ENCODE results near the gene ICA1. TPM values are rescaled to one million over a fixed set of nuclear protein-coding genes. Genes with fewer than 3 reads are reported as not detected.

ICA1 gene
- total RNA-seq, 4 donors from 2014 or later = 21.0 to 43.3 (median 26.6) TPM

DNA sequence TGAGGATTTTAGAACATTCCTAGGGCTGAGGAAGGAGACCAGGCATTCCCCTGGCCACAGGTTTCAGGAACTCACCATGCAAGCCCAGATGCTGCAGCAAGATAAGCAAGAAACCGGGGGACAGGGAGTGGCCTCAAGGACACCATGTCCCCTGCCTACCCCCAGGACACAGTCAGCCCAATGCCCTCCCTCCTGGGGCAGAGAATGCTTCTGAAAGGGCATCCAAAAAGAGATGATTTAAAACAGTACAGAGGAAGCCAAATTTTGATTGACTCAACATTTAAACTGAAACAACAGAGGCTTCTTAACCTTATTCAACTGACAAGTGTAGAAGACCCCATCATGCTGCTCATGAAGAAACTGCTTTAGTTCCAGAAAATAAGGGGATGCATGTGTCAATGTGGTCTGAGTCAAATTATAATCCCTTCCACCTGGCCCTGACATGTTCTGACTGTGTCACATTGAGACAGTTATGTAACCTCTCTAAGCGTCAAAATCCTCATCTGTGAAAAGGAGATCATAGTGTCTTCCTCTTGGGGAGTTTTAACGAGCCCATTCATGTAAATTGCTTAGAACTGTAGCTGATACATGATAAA lies 60.0 kb downstream of the ICA1 start:
- intact Hi-C loops (cut with DNase I) = loop anchor here (5.0 kb wide), 1 partner anchor 605 kb away; no protein-coding TSS in a partner anchor
- WGBS, 2 donors = 84 to 90% methylated on average over 3 of the region's 3 CpGs
- H3K27me3 ChIP-seq = no peaks in the 10 kb centered on the region
- DNase-seq = no peak
- no peak for TF ChIP-seq POLR2A (IDR thresholded peaks at IDR 0.05)
- TF ChIP-seq, protein P1, sequence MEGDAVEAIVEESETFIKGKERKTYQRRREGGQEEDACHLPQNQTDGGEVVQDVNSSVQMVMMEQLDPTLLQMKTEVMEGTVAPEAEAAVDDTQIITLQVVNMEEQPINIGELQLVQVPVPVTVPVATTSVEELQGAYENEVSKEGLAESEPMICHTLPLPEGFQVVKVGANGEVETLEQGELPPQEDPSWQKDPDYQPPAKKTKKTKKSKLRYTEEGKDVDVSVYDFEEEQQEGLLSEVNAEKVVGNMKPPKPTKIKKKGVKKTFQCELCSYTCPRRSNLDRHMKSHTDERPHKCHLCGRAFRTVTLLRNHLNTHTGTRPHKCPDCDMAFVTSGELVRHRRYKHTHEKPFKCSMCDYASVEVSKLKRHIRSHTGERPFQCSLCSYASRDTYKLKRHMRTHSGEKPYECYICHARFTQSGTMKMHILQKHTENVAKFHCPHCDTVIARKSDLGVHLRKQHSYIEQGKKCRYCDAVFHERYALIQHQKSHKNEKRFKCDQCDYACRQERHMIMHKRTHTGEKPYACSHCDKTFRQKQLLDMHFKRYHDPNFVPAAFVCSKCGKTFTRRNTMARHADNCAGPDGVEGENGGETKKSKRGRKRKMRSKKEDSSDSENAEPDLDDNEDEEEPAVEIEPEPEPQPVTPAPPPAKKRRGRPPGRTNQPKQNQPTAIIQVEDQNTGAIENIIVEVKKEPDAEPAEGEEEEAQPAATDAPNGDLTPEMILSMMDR (IDR thresholded peaks at IDR 0.05) = no peak
- no peaks in the 10 kb centered on the region for H3K36me3 ChIP-seq
- no peak overlapping the region for H3K4me3 ChIP-seq (replicated peaks in 1 of 3)
- H3K27ac ChIP-seq = no peak overlapping the region
- H3K4me1 ChIP-seq = no peaks in the 10 kb centered on the region
- no peaks in the 10 kb centered on the region for H3K9me3 ChIP-seq

DNA sequence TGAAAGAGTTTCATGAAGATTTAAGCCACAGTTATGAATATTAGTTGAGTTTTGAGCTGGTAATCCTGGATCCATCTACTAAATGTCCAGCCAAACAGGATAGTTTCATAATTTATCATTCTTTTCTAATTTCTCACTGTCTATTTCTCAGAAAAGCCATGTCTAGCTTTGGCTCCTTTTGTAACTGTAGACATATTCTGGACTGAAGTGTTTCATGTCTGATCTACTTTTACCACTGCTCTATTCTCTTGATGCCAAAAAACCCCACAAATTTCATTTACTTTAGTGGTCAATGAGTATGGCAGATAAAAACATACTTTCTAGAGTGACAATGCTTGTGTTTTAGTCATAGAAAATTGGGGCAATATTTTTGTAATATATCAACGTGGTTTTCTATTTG lies 61.2 kb downstream of the ICA1 start:
- Histone ChIP-seq H3K9me3 (no peaks in the 10 kb centered on the region), H3K4me3 (replicated peaks in 1 of 3) (no peak overlapping the region), H3K36me3 (no peaks in the 10 kb centered on the region), H3K27ac (no peak overlapping the region), H3K4me1 (no peaks in the 10 kb centered on the region), H3K27me3 (no peaks in the 10 kb centered on the region)
- no peak for TF ChIP-seq POLR2A (IDR thresholded peaks at IDR 0.05)
- TF ChIP-seq, protein P1 (IDR thresholded peaks at IDR 0.05) = no peak
- no peak for DNase-seq
- intact Hi-C loops (cut with DNase I) = loop anchor here (5.0 kb wide), 1 partner anchor 603 kb away; no protein-coding TSS in a partner anchor
- WGBS, 2 donors = 94% methylated on average over 1 of the region's 1 CpG

DNA sequence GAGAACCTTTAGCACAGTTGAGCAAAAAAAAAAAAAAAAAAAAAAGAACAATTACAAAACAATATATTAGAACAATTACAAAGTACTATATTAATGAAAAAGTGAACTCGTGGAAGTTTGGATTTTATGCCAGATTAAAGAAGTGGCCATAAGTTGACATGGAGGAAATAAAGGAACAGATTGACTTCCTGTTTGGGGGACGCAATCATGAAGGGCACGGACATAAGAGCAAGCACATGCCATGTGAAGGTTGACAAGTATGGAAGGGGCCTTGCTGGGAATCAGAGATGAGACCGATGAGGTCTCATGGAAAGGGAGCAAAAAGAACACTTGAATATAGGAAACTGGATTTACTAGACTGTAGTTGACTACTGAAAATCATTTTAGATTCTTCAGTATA lies 61.7 kb downstream of the ICA1 start:
- TF ChIP-seq, protein P1 (IDR thresholded peaks at IDR 0.05) = no peak
- TF ChIP-seq POLR2A (IDR thresholded peaks at IDR 0.05) = no peak
- Histone ChIP-seq H3K9me3 (no peaks in the 10 kb centered on the region), H3K27ac (no peak overlapping the region), H3K4me1 (no peaks in the 10 kb centered on the region), H3K27me3 (no peaks in the 10 kb centered on the region), H3K36me3 (no peaks in the 10 kb centered on the region), H3K4me3 (replicated peaks in 1 of 3) (no peak overlapping the region)
- DNase-seq = no peak
- intact Hi-C loops (cut with DNase I) = loop anchor here (5.0 kb wide), 1 partner anchor 603 kb away; no protein-coding TSS in a partner anchor
- 82 to 88% methylated on average over 4 of the region's 4 CpGs for WGBS, 2 donors

DNA sequence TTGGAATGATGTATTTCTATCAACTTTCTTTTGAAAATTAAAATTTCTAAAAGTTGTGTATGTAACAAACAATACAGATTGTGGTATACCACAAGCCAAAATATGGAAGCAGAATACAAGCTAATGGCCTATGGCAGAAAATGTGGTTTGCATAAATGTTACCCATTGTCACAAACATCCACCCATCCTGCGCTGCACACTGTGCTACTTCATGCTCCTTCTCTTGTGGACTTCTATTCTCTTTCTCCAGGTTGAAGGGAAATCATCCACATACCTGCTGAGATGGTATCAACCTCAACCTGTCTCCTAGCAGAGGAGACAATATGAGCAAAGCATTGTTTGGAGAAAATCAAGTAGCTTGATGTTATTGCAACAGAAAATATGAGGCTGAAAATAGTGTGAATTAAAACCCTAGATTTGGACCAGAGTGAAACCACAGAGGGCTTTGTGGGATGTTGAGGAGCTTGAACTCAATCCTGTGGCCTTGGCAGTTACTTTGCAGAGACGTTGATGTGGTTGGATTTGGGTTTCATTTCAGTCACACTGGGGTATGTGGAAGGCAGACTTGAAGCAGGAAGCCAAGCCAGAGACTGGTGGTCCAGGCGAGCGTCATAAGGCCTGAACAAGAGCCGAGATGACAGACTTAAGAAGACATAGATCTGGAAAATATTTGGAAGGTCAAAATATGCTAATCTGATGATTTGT lies 63.8 kb downstream of the ICA1 start:
- TF ChIP-seq POLR2A (IDR thresholded peaks at IDR 0.05) = no peak
- TF ChIP-seq, protein P1 (IDR thresholded peaks at IDR 0.05) = no peak

DNA sequence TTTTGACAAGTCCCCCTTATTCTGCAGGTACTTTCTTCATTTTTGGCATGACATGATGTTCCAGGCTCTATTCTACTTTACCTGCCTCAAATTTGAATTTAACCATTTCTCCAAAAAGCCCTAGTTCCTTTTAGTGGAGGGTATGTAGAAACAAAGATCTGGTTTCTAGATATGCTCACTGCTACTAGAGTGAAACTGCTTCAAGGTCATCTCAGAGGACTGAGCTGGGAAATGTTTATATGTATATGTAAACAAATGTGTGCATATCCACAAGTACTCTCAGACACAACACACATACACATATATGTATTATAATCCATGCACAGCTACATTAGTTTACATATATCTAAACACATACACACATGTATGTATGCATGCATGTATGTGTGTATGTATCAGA lies 69.1 kb downstream of the ICA1 start:
- Histone ChIP-seq H3K36me3 (no peaks in the 10 kb centered on the region), H3K4me3 (replicated peaks in 1 of 3) (no peak overlapping the region), H3K27ac (no peak overlapping the region), H3K9me3 (no peaks in the 10 kb centered on the region), H3K27me3 (no peaks in the 10 kb centered on the region), H3K4me1 (peaks cover 8 to 18% of the 10 kb centered on the region in 2 donors)
- intact Hi-C loops (cut with DNase I) = loop anchor here (10.0 kb wide), 1 partner anchor 538 kb away; no protein-coding TSS in a partner anchor
- TF ChIP-seq, protein P1 (IDR thresholded peaks at IDR 0.05) = no peak
- TF ChIP-seq POLR2A (IDR thresholded peaks at IDR 0.05) = no peak
- DNase-seq = no peak

More for the DNA sequence above, 63.8 kb downstream of the ICA1 start:
- Histone ChIP-seq H3K36me3 (no peaks in the 10 kb centered on the region), H3K27ac (no peak overlapping the region), H3K27me3 (no peaks in the 10 kb centered on the region), H3K4me1 (no peaks in the 10 kb centered on the region), H3K9me3 (no peaks in the 10 kb centered on the region), H3K4me3 (replicated peaks in 1 of 3) (no peak overlapping the region)
- intact Hi-C loops (cut with DNase I) = loop anchor here (10.0 kb wide), 1 partner anchor 543 kb away; no protein-coding TSS in a partner anchor
- no peak for DNase-seq
- WGBS, 2 donors = 88 to 93% methylated on average over 5 of the region's 5 CpGs

Data from thyroid gland (tissue), 4 donors.